Thoracic aorta (tissue), 2 donors: ENCODE results near the gene SUMO4. TPM values are rescaled to one million over a fixed set of nuclear protein-coding genes. Genes with fewer than 3 reads are reported as not detected.

Source experiments
- ATAC-seq: fragments of 150-250 bp; one replicate; pipeline ENCODE4 v1.8.0; 2017; ENCODE audit warnings: low read depth; ENCODE audit not compliant: insufficient number of reproducible peaks, low FRiP score
- DNase-seq: peaks from one replicate; pipeline ENCODE4 v3.0.0-alpha.2; 2020; ENCODE audit warnings: low spot score
- H3K27ac ChIP-seq, 2 donors: fragments of 200-600 bp; sonication (generic); 1 replicate in 1 of 2; 2 replicates in 1 of 2; pipeline ENCODE4 v1.5.1; 2016; ENCODE audit warnings: mild to moderate bottlenecking in 2 of 2, moderate library complexity in 2 of 2
- H3K27me3 ChIP-seq: fragments of 200-600 bp; sonication (generic); replicated peaks from 2 replicates; pipeline ENCODE4 v1.6.0; 2016; ENCODE audit warnings: mild to moderate bottlenecking; ENCODE audit not compliant: insufficient read depth
- H3K36me3 ChIP-seq: fragments of 200-600 bp; sonication (generic); one replicate; pipeline ENCODE4 v1.5.1; 2016
- H3K4me1 ChIP-seq, 2 donors: fragments of 200-600 bp; sonication (generic); 1 replicate in 1 of 2; 2 replicates in 1 of 2; pipeline versions ENCODE4 v1.5.1 to v1.6.0; 2016; ENCODE audit warnings: low read depth in 2 of 2, mild to moderate bottlenecking in 1 of 2; ENCODE audit not compliant: control insufficient read depth in 1 of 2
- H3K4me3 ChIP-seq: fragments of 200-600 bp; sonication (generic); 2 replicates; pipeline ENCODE4 v1.5.1; 2016; ENCODE audit warnings: mild to moderate bottlenecking
- H3K9me3 ChIP-seq: fragments of 200-600 bp; sonication (generic); 2 replicates; pipeline ENCODE4 v1.5.1; 2016
- CTCF ChIP-seq: fragments of 200-600 bp; sonication (generic); IDR thresholded peaks from one replicate; pipeline ENCODE4 v1.5.1; 2019; ENCODE audit warnings: antibody characterized with exemption
- total RNA-seq, 2 donors: library from RNA; depleted of rRNA; stranded (reverse); fragments of >200 nt; gene quantifications; one replicate each; pipeline versions ENCODE4 v1.1.0 to v1.2.3, GENCODE V29; 2016

SUMO4 gene
- total RNA-seq, 2 donors from 2014 or later, result 3.2 to 5.6 TPM

GRCh38 chr6:149395185-149395584, 4.9 kb upstream of the SUMO4 start:
- H3K27me3 ChIP-seq, result no peaks in the 10 kb centered on the region
- H3K9me3 ChIP-seq, result no peaks in the 10 kb centered on the region
- DNase-seq, result no peak
- ATAC-seq, result no peak
- no peak overlapping the region for H3K4me3 ChIP-seq
- peaks cover 7% of the 10 kb centered on the region for H3K36me3 ChIP-seq
- no peak overlapping the region for H3K27ac ChIP-seq
- H3K4me1 ChIP-seq, result peaks cover 0 to 4% of the 10 kb centered on the region in 2 donors
- TF ChIP-seq CTCF, result no peak

GRCh38 chr6:149397384-149397783, 2.7 kb upstream of the SUMO4 start:
- ATAC-seq (no peak), DNase-seq (no peak)
- Histone ChIP-seq H3K27me3 (no peaks in the 10 kb centered on the region), H3K4me1 (no peaks in the 10 kb centered on the region), H3K27ac (no peak overlapping the region), H3K9me3 (no peaks in the 10 kb centered on the region), H3K36me3 (peaks cover 7% of the 10 kb centered on the region), H3K4me3 (no peak overlapping the region)
- no peak for TF ChIP-seq CTCF

- no peak for ATAC-seq
- Histone ChIP-seq H3K27ac (no peak overlapping the region), H3K36me3 (peaks cover 7% of the 10 kb centered on the region), H3K4me3 (no peak overlapping the region), H3K9me3 (no peaks in the 10 kb centered on the region), H3K27me3 (no peaks in the 10 kb centered on the region), H3K4me1 (no peaks in the 10 kb centered on the region)
- TF ChIP-seq CTCF, result no peak
- no peak for DNase-seq
Measured at GRCh38 chr6:149403534-149403933, 3.5 kb downstream of the SUMO4 start.

GRCh38 chr6:149405823-149406765, 6.0 kb downstream of the SUMO4 start:
- DNase-seq (no peak), ATAC-seq (no peak)
- Histone ChIP-seq H3K4me3 (no peak overlapping the region), H3K9me3 (no peaks in the 10 kb centered on the region), H3K27ac (no peak overlapping the region), H3K36me3 (peaks cover 7% of the 10 kb centered on the region), H3K27me3 (no peaks in the 10 kb centered on the region), H3K4me1 (no peaks in the 10 kb centered on the region)
- no peak for TF ChIP-seq CTCF

GRCh38 chr6:149409617-149410016, 9.6 kb downstream of the SUMO4 start:
- no peaks in the 10 kb centered on the region for H3K4me1 ChIP-seq
- ATAC-seq (no peak), DNase-seq (no peak)
- H3K4me3 ChIP-seq, result no peak overlapping the region
- H3K27me3 ChIP-seq, result no peaks in the 10 kb centered on the region
- peaks cover 7% of the 10 kb centered on the region for H3K36me3 ChIP-seq
- no peak overlapping the region for H3K27ac ChIP-seq
- TF ChIP-seq CTCF, result no peak
- no peaks in the 10 kb centered on the region for H3K9me3 ChIP-seq
